H1 (cell line): ENCODE data around the gene AMBP. TPM values are rescaled to one million over a fixed set of nuclear protein-coding genes. Genes with fewer than 3 reads are reported as not detected.

Experiments used
- BCL11A ChIP-seq, 2 experiments: IDR thresholded peaks; one replicate each; pipeline ENCODE4 v1.6.1; 2011; ENCODE audit warnings: low read depth in 2 of 2, low read length in 2 of 2, mild to moderate bottlenecking in 2 of 2
- CHD1 ChIP-seq: IDR thresholded peaks from 2 replicates; pipeline ENCODE4 v1.6.1; 2012; ENCODE audit warnings: low read depth, low read length, improper control_type of control experiment
- CHD7 ChIP-seq: fragments of 300-600 bp; sonication (generic); IDR thresholded peaks from 2 replicates; pipeline ENCODE4 v1.7.1; 2012; ENCODE audit warnings: low read length, moderate library complexity, mild to moderate bottlenecking, inconsistent platforms; ENCODE audit not compliant: insufficient replicate concordance
- CTCF ChIP-seq, 3 experiments: IDR thresholded peaks; 1 replicate in 2 of 3; 2 replicates in 1 of 3; pipeline versions ENCODE4 v1.5.1 to v1.6.1; 2011; ENCODE audit warnings: low read length in 3 of 3, mild to moderate bottlenecking in 3 of 3, inconsistent platforms in 2 of 3, low read depth in 1 of 3, moderate library complexity in 1 of 3; ENCODE audit not compliant: insufficient read depth in 1 of 3; ENCODE audit errors: control extremely low read depth in 1 of 3
- EZH2 ChIP-seq: fragments of 200-600 bp; sonication (generic); IDR thresholded peaks from 2 replicates; pipeline ENCODE4 v1.7.1; 2012; ENCODE audit warnings: low read depth, mild to moderate bottlenecking, moderate library complexity, low read length, inconsistent platforms; ENCODE audit not compliant: severe bottlenecking
- POU5F1 ChIP-seq: IDR thresholded peaks from 2 replicates; pipeline ENCODE4 v1.6.1; 2011; ENCODE audit warnings: low read depth, mild to moderate bottlenecking, low read length, moderate library complexity
- TAF1 ChIP-seq: IDR thresholded peaks from 2 replicates; pipeline ENCODE4 v1.6.1; 2011; ENCODE audit warnings: mild to moderate bottlenecking, low read depth, low read length
- TBP ChIP-seq: IDR thresholded peaks from 2 replicates; pipeline ENCODE4 v1.6.1; 2011; ENCODE audit warnings: low read depth, low read length, improper control_type of control experiment
- TCF12 ChIP-seq: IDR thresholded peaks from 2 replicates; pipeline ENCODE4 v1.6.1; 2011; ENCODE audit warnings: low read depth, mild to moderate bottlenecking, low read length
- TEAD4 ChIP-seq: IDR thresholded peaks from 2 replicates; pipeline ENCODE4 v1.6.1; 2012; ENCODE audit warnings: low read depth, low read length, inconsistent platforms, mixed read lengths
- polyA plus RNA-seq, 7 experiments: library from polyadenylated mRNA; depleted of rRNA in 3 of 7; stranded (reverse) in 5 of 7; unstranded in 2 of 7; fragments of >200 nt in 5 of 7; fragments of 200-250 nt in 2 of 7; gene quantifications; 1 replicate in 5 of 7; 2 replicates in 1 of 7; 4 replicates in 1 of 7; pipeline versions ENCODE4 v1.2.1 to v1.2.3, GENCODE V29; 2011 to 2013; ENCODE audit warnings: missing spikeins in 2 of 7, mixed read lengths in 2 of 7
- total RNA-seq: library from RNA; stranded (reverse); fragmentation: NEBNext Ultra II Directional; extraction: Animal tissue kit (Norgen Biotek cat#: 25700); gene quantifications from 2 replicates; pipeline ENCODE4 v1.2.1, GENCODE V29; 2021

Gene AMBP
- total and polyA plus RNA-seq, 2 of the 8 experiments (the other 6 are each of a cell fraction or from before 2014, with no cell fraction given): 3.0 to 4.0 TPM

GRCh38 chr9:114114364-114114763 lies 36.3 kb upstream of the AMBP start (continued):
- TF ChIP-seq CHD7 (no peak), POU5F1 (no peak), CTCF (IDR thresholded peaks at IDR 0.05; ENCODE audit: control extremely low read depth in 1 of 3, insufficient read depth in 1 of 3, low read depth in 1 of 3, low read length in 3 of 3) (no peak), TBP (no peak), BCL11A (IDR thresholded peaks at IDR 0.05; ENCODE audit: low read depth in 2 of 2, low read length in 2 of 2) (no peak), EZH2 (no peak), CHD1 (no peak), TAF1 (no peak), TCF12 (no peak), TEAD4 (no peak)
